ENCODE data around the gene WNT1. TPM values are rescaled to one million over a fixed set of nuclear protein-coding genes. Genes with fewer than 3 reads are reported as not detected.

The WNT1 gene
- total and polyA plus RNA-seq, 11 donors, result 0.29 TPM; not detected in 10

GRCh38 chr12:48946205-48946604 lies 31.9 kb upstream of the WNT1 start:
- Histone ChIP-seq H3K4me3 (no peak overlapping the region), H3K4me1 (peaks cover 0 to 33% (median 9%) of the 10 kb centered on the region in 12 donors), H3K36me3 (peaks cover 0 to 46% (median 4%) of the 10 kb centered on the region in 9 donors), H3K27ac (no peak overlapping the region), H3K9me3 (no peaks in the 10 kb centered on the region), H3K27me3 (no peaks in the 10 kb centered on the region)
- DNase-seq (no peak), ATAC-seq (no peak)
- intact Hi-C loops (cut with DNase I), result no loop called here
- TF ChIP-seq POLR2A (IDR thresholded peaks at IDR 0.05) (no peak), CTCF (IDR thresholded peaks at IDR 0.05) (no peak)

- Histone ChIP-seq H3K4me1 (peaks cover 0 to 26% (median 8%) of the 10 kb centered on the region in 12 donors), H3K27me3 (no peaks in the 10 kb centered on the region), H3K9me3 (no peaks in the 10 kb centered on the region), H3K36me3 (peaks cover 0 to 41% (median 4%) of the 10 kb centered on the region in 9 donors), H3K27ac (no peak overlapping the region), H3K4me3 (no peak overlapping the region)
- 57 to 62% (median 59%) methylated on average over 6 of the region's 6 CpGs for WGBS, 4 donors
- DNase-seq (no peak), ATAC-seq (no peak)
- TF ChIP-seq CTCF (IDR thresholded peaks at IDR 0.05) (no peak), POLR2A (IDR thresholded peaks at IDR 0.05) (no peak)
- intact Hi-C loops (cut with DNase I), result no loop called here
Measured at GRCh38 chr12:48946943-48947342, 31.2 kb upstream of the WNT1 start.

- DNase-seq, result no peak
- TF ChIP-seq CTCF (IDR thresholded peaks at IDR 0.05) (no peak), POLR2A (IDR thresholded peaks at IDR 0.05) (no peak)
- peaks cover 0 to 26% (median 9%) of the 10 kb centered on the region in 12 donors for H3K4me1 ChIP-seq
- no peaks in the 10 kb centered on the region for H3K9me3 ChIP-seq
- H3K36me3 ChIP-seq, result peaks cover 0 to 49% (median 7%) of the 10 kb centered on the region in 9 donors
- H3K4me3 ChIP-seq, result no peak overlapping the region
- no peaks in the 10 kb centered on the region for H3K27me3 ChIP-seq
- 93 to 99% (median 96%) methylated on average over 3 of the region's 3 CpGs for WGBS, 4 donors
- H3K27ac ChIP-seq, result no peak overlapping the region
- ATAC-seq, result no peak
- intact Hi-C loops (cut with DNase I), result no loop called here
Measured at GRCh38 chr12:48947727-48948126, 30.4 kb upstream of the WNT1 start.

- DNase-seq (no peak), ATAC-seq (no peak)
- Histone ChIP-seq H3K27me3 (no peaks in the 10 kb centered on the region), H3K4me3 (no peak overlapping the region), H3K4me1 (peaks cover 1 to 36% (median 20%) of the 10 kb centered on the region in 12 donors), H3K27ac (no peak overlapping the region), H3K36me3 (peaks cover 0 to 44% (median 13%) of the 10 kb centered on the region in 9 donors), H3K9me3 (no peaks in the 10 kb centered on the region)
- intact Hi-C loops (cut with DNase I), result no loop called here
- WGBS, 4 donors, result 81 to 93% (median 89%) methylated on average over 4 of the region's 4 CpGs
- TF ChIP-seq POLR2A (IDR thresholded peaks at IDR 0.05) (no peak), CTCF (IDR thresholded peaks at IDR 0.05) (no peak)
Measured at GRCh38 chr12:48952691-48953090, 25.4 kb upstream of the WNT1 start.
